ENCODE data around the gene CPNE5. TPM values are rescaled to one million over a fixed set of nuclear protein-coding genes. Genes with fewer than 3 reads are reported as not detected.

Gene CPNE5
- polyA plus RNA-seq, 1 donor (not counting 4 experiments of a cell fraction or from before 2014, with no cell fraction given) = 0.05 TPM

GRCh38 chr6:36757206-36757605 lies 82.0 kb downstream of the CPNE5 start:
- no peak overlapping the region for H3K9ac ChIP-seq (ENCODE audit: control insufficient read depth, extremely low read depth, insufficient read depth, low read length)
- no peak overlapping the region for H3K4me2 ChIP-seq (ENCODE audit: control insufficient read depth, extremely low read depth, insufficient read depth, low read depth, low read length)
- H3K36me3 ChIP-seq (ENCODE audit: control insufficient read depth in 2 of 2, extremely low read depth in 1 of 2, insufficient read depth in 2 of 2, low read length in 2 of 2) = no peaks in the 10 kb centered on the region
- DNase-seq (ENCODE audit: low read depth, low spot score) (no peak), FAIRE-seq (no peak)
- H2AFZ ChIP-seq (ENCODE audit: control insufficient read depth, low read length) = no peak overlapping the region
- H3K27ac ChIP-seq (ENCODE audit: control insufficient read depth, insufficient read depth, low read length) = no peak overlapping the region
- no peak overlapping the region for H3K4me3 ChIP-seq (ENCODE audit: control insufficient read depth in 2 of 3, extremely low read depth in 1 of 3, insufficient read depth in 2 of 3, low read depth in 1 of 3, low read length in 3 of 3)
- H3K9me1 ChIP-seq (ENCODE audit: control insufficient read depth, extremely low read depth, insufficient read depth, low read length) = no peaks in the 10 kb centered on the region
- H4K20me1 ChIP-seq (ENCODE audit: control insufficient read depth, extremely low read depth, insufficient read depth, low read length) = no peaks in the 10 kb centered on the region
- H3K27me3 ChIP-seq (ENCODE audit: control insufficient read depth, extremely low read depth, insufficient read depth, low read length) = peaks cover 6% of the 10 kb centered on the region
- no peaks in the 10 kb centered on the region for H3K9me3 ChIP-seq (ENCODE audit: control insufficient read depth, low read depth, low read length)
- no peaks in the 10 kb centered on the region for H3K79me2 ChIP-seq (ENCODE audit: control insufficient read depth, insufficient read depth, low read length)
- dilution Hi-C loops (cut with MboI; ENCODE audit: extremely low pct_ligation_motif_present, low sequenced_read_pairs) = loop anchor here (10.0 kb wide), 1 partner anchor 142 kb away; no protein-coding TSS in a partner anchor
- TF ChIP-seq CTCF (optimal IDR thresholded peaks at IDR 0.05 in 1 of 3, IDR thresholded peaks at IDR 0.05 in 1 of 3, conservative IDR thresholded peaks at IDR 0.05 in 1 of 3; ENCODE audit: extremely low read depth in 1 of 3, insufficient read depth in 2 of 3, low read length in 3 of 3) (no peak), EZH2 (IDR thresholded peaks at IDR 0.05; ENCODE audit: low read length) (no peak)
- H3K4me1 ChIP-seq (ENCODE audit: control insufficient read depth, extremely low read depth, insufficient read depth, low read length) = peaks cover 43% of the 10 kb centered on the region

GRCh38 chr6:36756786-36757185 lies 82.5 kb downstream of the CPNE5 start:
- Histone ChIP-seq H2AFZ (ENCODE audit: control insufficient read depth, low read length) (no peak overlapping the region), H3K4me3 (ENCODE audit: control insufficient read depth in 2 of 3, extremely low read depth in 1 of 3, insufficient read depth in 2 of 3, low read depth in 1 of 3, low read length in 3 of 3) (no peak overlapping the region), H3K9me3 (ENCODE audit: control insufficient read depth, low read depth, low read length) (no peaks in the 10 kb centered on the region), H3K4me1 (ENCODE audit: control insufficient read depth, extremely low read depth, insufficient read depth, low read length) (peaks cover 47% of the 10 kb centered on the region), H3K27me3 (ENCODE audit: control insufficient read depth, extremely low read depth, insufficient read depth, low read length) (peaks cover 6% of the 10 kb centered on the region), H4K20me1 (ENCODE audit: control insufficient read depth, extremely low read depth, insufficient read depth, low read length) (no peaks in the 10 kb centered on the region), H3K9ac (ENCODE audit: control insufficient read depth, extremely low read depth, insufficient read depth, low read length) (no peak overlapping the region), H3K79me2 (ENCODE audit: control insufficient read depth, insufficient read depth, low read length) (no peaks in the 10 kb centered on the region), H3K4me2 (ENCODE audit: control insufficient read depth, extremely low read depth, insufficient read depth, low read depth, low read length) (no peak overlapping the region), H3K9me1 (ENCODE audit: control insufficient read depth, extremely low read depth, insufficient read depth, low read length) (peaks cover 3% of the 10 kb centered on the region), H3K27ac (ENCODE audit: control insufficient read depth, insufficient read depth, low read length) (no peak overlapping the region), H3K36me3 (ENCODE audit: control insufficient read depth in 2 of 2, extremely low read depth in 1 of 2, insufficient read depth in 2 of 2, low read length in 2 of 2) (no peaks in the 10 kb centered on the region)
- dilution Hi-C loops (cut with MboI; ENCODE audit: extremely low pct_ligation_motif_present, low sequenced_read_pairs) = loop anchor here (10.0 kb wide), 1 partner anchor 142 kb away; no protein-coding TSS in a partner anchor
- FAIRE-seq (no peak), DNase-seq (ENCODE audit: low read depth, low spot score) (no peak)
- TF ChIP-seq EZH2 (IDR thresholded peaks at IDR 0.05; ENCODE audit: low read length) (no peak), CTCF (optimal IDR thresholded peaks at IDR 0.05 in 1 of 3, IDR thresholded peaks at IDR 0.05 in 1 of 3, conservative IDR thresholded peaks at IDR 0.05 in 1 of 3; ENCODE audit: extremely low read depth in 1 of 3, insufficient read depth in 2 of 3, low read length in 3 of 3) (no peak)

Measured in keratinocyte (primary cell).